OCI-LY1 (cell line): ENCODE results near the gene KRTAP9-8.

Experiments used
- CTCF ChIP-seq: fragments of 200-600 bp; sonication (generic), shearing (Covaris generic); IDR thresholded peaks from 2 replicates; pipeline ENCODE4 v1.5.1; 2017; ENCODE audit warnings: mild to moderate bottlenecking, antibody characterized with exemption, low read length, moderate library complexity, mixed read lengths
- EZH2 ChIP-seq: fragments of 200-600 bp; sonication (generic), shearing (Covaris generic); IDR thresholded peaks from 2 replicates; pipeline ENCODE4 v1.8.0; 2017; ENCODE audit warnings: borderline replicate concordance, mixed run types, mild to moderate bottlenecking, antibody characterized with exemption, low read length, moderate library complexity, mixed read lengths

DNA sequence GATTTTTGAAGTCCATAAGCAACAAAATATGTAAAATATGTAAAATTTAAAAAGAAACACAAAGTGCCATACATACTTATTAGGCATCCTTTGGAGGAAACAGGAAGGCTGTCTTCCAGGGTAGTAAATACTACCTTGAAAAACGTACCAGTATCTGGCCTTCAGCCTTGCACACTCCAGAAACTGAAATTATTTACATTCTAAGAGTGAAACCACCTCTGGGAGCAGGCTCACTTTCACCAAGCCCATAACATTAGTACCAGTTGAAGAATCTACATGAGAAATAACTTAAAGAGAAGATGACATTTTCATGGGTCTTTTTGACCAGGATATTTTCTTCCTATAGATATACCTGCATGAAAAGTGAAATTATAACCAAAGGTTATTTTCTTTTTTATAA, 41.7 kb upstream of the KRTAP9-8 start:
- TF ChIP-seq CTCF (no peak), EZH2 (no peak)
